Measurements from ENCODE around the gene ITIH2.
"Not testable (repeated sequence)": the region's sequence is repeated elsewhere in the genome, so short reads cannot be mapped to it uniquely, and the experiment has no call there.

The ITIH2 gene

GRCh38 chr10:7696545-7696944 lies 6.6 kb upstream of the ITIH2 start:
- DNase-seq = no peak

- DNase-seq = no peak
Measured at GRCh38 chr10:7697426-7697825, 5.7 kb upstream of the ITIH2 start.

GRCh38 chr10:7700577-7701125 lies 2.5 kb upstream of the ITIH2 start:
- DNase-seq = no peak

- DNase-seq = no peak
Measured at GRCh38 chr10:7701158-7701742, 1.9 kb upstream of the ITIH2 start.

- no peak for DNase-seq
Measured at GRCh38 chr10:7702288-7702812, 766 bp upstream of the ITIH2 start.

- DNase-seq = no peak
Measured at GRCh38 chr10:7704071-7705016, 1.2 kb downstream of the ITIH2 start.

GRCh38 chr10:7705341-7705740 lies 2.2 kb downstream of the ITIH2 start:
- DNase-seq = no peak

GRCh38 chr10:7706534-7707073 lies 3.5 kb downstream of the ITIH2 start:
- DNase-seq = no peak

- no peak for DNase-seq
Measured at GRCh38 chr10:7707102-7707501, 4.0 kb downstream of the ITIH2 start.

GRCh38 chr10:7707858-7708622 lies 4.9 kb downstream of the ITIH2 start:
- DNase-seq = no peak

- no peak for DNase-seq
Measured at GRCh38 chr10:7708832-7709231, 5.7 kb downstream of the ITIH2 start.

GRCh38 chr10:7710446-7710845 lies 7.3 kb downstream of the ITIH2 start:
- no peak for DNase-seq

GRCh38 chr10:7711075-7711474 lies 8.0 kb downstream of the ITIH2 start:
- DNase-seq = not testable (repeated sequence)

GRCh38 chr10:7715515-7715914 lies 12.4 kb downstream of the ITIH2 start:
- DNase-seq = no peak

GRCh38 chr10:7717767-7718166 lies 14.7 kb downstream of the ITIH2 start:
- DNase-seq = no peak

- no peak for DNase-seq
Measured at GRCh38 chr10:7718685-7719084, 15.6 kb downstream of the ITIH2 start.

GRCh38 chr10:7720478-7720877 lies 17.4 kb downstream of the ITIH2 start:
- DNase-seq = no peak

GRCh38 chr10:7722927-7723529 lies 19.9 kb downstream of the ITIH2 start:
- no peak for DNase-seq

- no peak for DNase-seq
Measured at GRCh38 chr10:7734821-7735220, 31.7 kb downstream of the ITIH2 start.

- no peak for DNase-seq
Measured at GRCh38 chr10:7738536-7739407, 35.7 kb downstream of the ITIH2 start.

GRCh38 chr10:7744307-7744706 lies 41.2 kb downstream of the ITIH2 start:
- no peak for DNase-seq

All from DMS 273 treated with DMSO at 0.1 percent for 48 hours (cell line).